Caco-2 (cell line): Measurements from ENCODE around the gene CXCL13. TPM values are rescaled to one million over a fixed set of nuclear protein-coding genes. Genes with fewer than 3 reads are reported as not detected.

Experiments
- BruUV-seq: library from RNA; stranded (reverse); fragments of 400-500 nt; replicated peaks from 2 replicates; lab custom pipeline; 2021; lab: Mats Ljungman, UMichigan
- CTCF ChIA-PET: fragments of 300-600 bp; sonication (Branson Sonifier 250); formaldehyde crosslinking; loops from one replicate; lab custom pipeline; 2022; ENCODE audit warnings: antibody characterized with exemption; lab: Charles Lee
- POLR2A ChIA-PET: fragments of 300-600 bp; sonication (Branson Sonifier 250); formaldehyde crosslinking; loops from one replicate; lab custom pipeline; 2022; ENCODE audit warnings: antibody characterized with exemption; lab: Charles Lee
- DNase-seq, 2 experiments: peaks; one replicate each; pipeline versions ENCODE4 v3.0.0 to v3.0.0-alpha.2; 2020 to 2022
- H3K27me3 ChIP-seq: replicated peaks from 2 replicates; pipeline ENCODE4 v1.6.0; 2011; ENCODE audit warnings: low read length; ENCODE audit not compliant: control insufficient read depth, insufficient read depth
- H3K36me3 ChIP-seq: 2 replicates; pipeline ENCODE4 v1.5.1; 2011; ENCODE audit warnings: low read length; ENCODE audit not compliant: control insufficient read depth, insufficient read depth
- H3K4me1 ChIP-seq: fragments of 250-450 bp; sonication (Bioruptor Pico); 2 replicates; pipeline ENCODE4 v1.5.1; 2020; ENCODE audit warnings: mild to moderate bottlenecking
- H3K4me3 ChIP-seq: 2 replicates; pipeline ENCODE4 v1.5.1; 2011; ENCODE audit warnings: low read depth, mild to moderate bottlenecking, control low read depth, low read length
- H3K9me3 ChIP-seq: fragments of 250-450 bp; sonication (Bioruptor Pico); 2 replicates; pipeline ENCODE4 v1.5.1; 2020; ENCODE audit warnings: mild to moderate bottlenecking, moderate library complexity
- H3K27ac Mint-ChIP-seq: one replicate; pipeline ENCODE4 v1.8.0; 2022; ENCODE audit warnings: mixed read lengths; ENCODE audit not compliant: unreplicated experiment
- H3K27me3 Mint-ChIP-seq: one replicate; pipeline ENCODE4 v1.8.0; 2022; ENCODE audit warnings: mixed read lengths; ENCODE audit not compliant: insufficient read depth, unreplicated experiment
- H3K36me3 Mint-ChIP-seq: one replicate; pipeline ENCODE4 v1.8.0; 2022; ENCODE audit warnings: mild to moderate bottlenecking, mixed read lengths; ENCODE audit not compliant: insufficient read depth, unreplicated experiment
- H3K4me1 Mint-ChIP-seq: one replicate; pipeline ENCODE4 v1.8.0; 2022; ENCODE audit warnings: low read depth, mixed read lengths; ENCODE audit not compliant: unreplicated experiment
- H3K4me3 Mint-ChIP-seq: one replicate; pipeline ENCODE4 v1.8.0; 2022; ENCODE audit warnings: mild to moderate bottlenecking, moderate library complexity, mixed read lengths; ENCODE audit not compliant: unreplicated experiment
- H3K9me3 Mint-ChIP-seq: one replicate; pipeline ENCODE4 v1.8.0; 2022; ENCODE audit warnings: mixed read lengths; ENCODE audit not compliant: unreplicated experiment
- CTCF ChIP-seq, 2 experiments: fragments of 200-600 bp in 1 of 2; IDR thresholded peaks; 1 replicate in 1 of 2; 2 replicates in 1 of 2; pipeline versions ENCODE4 v1.5.1 to v1.8.0; 2011 to 2022; ENCODE audit warnings: antibody characterized with exemption in 1 of 2, control low read depth in 1 of 2, inconsistent platforms in 1 of 2, low read depth in 1 of 2, low read length in 1 of 2, mild to moderate bottlenecking in 1 of 2, moderate library complexity in 1 of 2; ENCODE audit not compliant: insufficient read depth in 1 of 2, severe bottlenecking in 1 of 2, unreplicated experiment in 1 of 2
- intact Hi-C: fragments of 100-400 bp; cut with micrococcal nuclease; formaldehyde crosslinking; loops from one replicate; pipeline ENCODE4 v1.10.0; 2022; ENCODE audit not compliant: unreplicated experiment
- total RNA-seq: library from RNA; stranded (reverse); gene quantifications from 2 replicates; pipeline ENCODE4 v1.2.3, GENCODE V29; 2022

CXCL13 gene
- total RNA-seq, 1 experiment from 2014 or later = not detected

DNA sequence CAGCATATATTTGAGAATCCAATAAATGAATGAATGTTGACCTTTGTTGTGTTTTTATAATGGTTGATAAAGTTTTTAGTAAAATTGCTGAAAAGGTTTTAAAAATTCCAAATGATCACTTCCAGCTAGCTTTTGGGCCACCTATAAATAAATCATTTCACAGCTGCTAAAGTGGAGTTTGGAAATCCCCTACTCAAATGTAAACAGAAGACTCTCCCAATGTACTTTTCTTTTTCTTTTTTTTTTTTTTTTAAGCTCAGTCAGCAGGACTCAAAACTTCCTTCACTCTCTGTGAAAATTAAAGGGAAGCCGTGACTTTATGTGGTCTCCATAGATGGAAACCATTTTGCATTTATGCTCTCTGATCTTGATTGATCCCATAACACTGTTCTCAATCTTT lies 45.2 kb downstream of the CXCL13 start:
- POLR2A ChIA-PET = no interaction called here
- Mint-ChIP-seq H3K27me3 (peaks cover under 1% of the 10 kb centered on the region), H3K27ac (no peak overlapping the region), H3K36me3 (no peaks in the 10 kb centered on the region), H3K4me3 (no peak overlapping the region), H3K4me1 (no peaks in the 10 kb centered on the region), H3K9me3 (peaks cover 12% of the 10 kb centered on the region)
- DNase-seq = no peak
- Histone ChIP-seq H3K4me1 (no peaks in the 10 kb centered on the region), H3K9me3 (peaks cover 3% of the 10 kb centered on the region; the same call in 1 of the 2 replicates), H3K27me3 (no peaks in the 10 kb centered on the region), H3K4me3 (no peak overlapping the region), H3K36me3 (no peaks in the 10 kb centered on the region)
- BruUV-seq = no TSS peak
- no peak for TF ChIP-seq CTCF (IDR thresholded peaks at IDR 0.05; ENCODE audit: insufficient read depth in 1 of 2, low read depth in 1 of 2, low read length in 1 of 2, severe bottlenecking in 1 of 2, unreplicated experiment in 1 of 2)
- CTCF ChIA-PET = no interaction called here
- intact Hi-C loops = no loop called here

GRCh38 chr4:77651820-77652219 lies 46.2 kb downstream of the CXCL13 start:
- Mint-ChIP-seq H3K4me1 (no peaks in the 10 kb centered on the region), H3K27me3 (peaks cover 3% of the 10 kb centered on the region), H3K27ac (no peak overlapping the region), H3K4me3 (no peak overlapping the region), H3K36me3 (no peaks in the 10 kb centered on the region), H3K9me3 (peaks cover 7% of the 10 kb centered on the region)
- Histone ChIP-seq H3K4me3 (no peak overlapping the region), H3K27me3 (no peaks in the 10 kb centered on the region), H3K9me3 (no peaks in the 10 kb centered on the region; the same call in 1 of the 2 replicates), H3K36me3 (no peaks in the 10 kb centered on the region), H3K4me1 (no peaks in the 10 kb centered on the region)
- no peak for DNase-seq
- ChIA-PET POLR2A (no interaction called here), CTCF (no interaction called here)
- BruUV-seq = no TSS peak
- intact Hi-C loops = no loop called here
- no peak for TF ChIP-seq CTCF (IDR thresholded peaks at IDR 0.05; ENCODE audit: insufficient read depth in 1 of 2, low read depth in 1 of 2, low read length in 1 of 2, severe bottlenecking in 1 of 2, unreplicated experiment in 1 of 2)

DNA sequence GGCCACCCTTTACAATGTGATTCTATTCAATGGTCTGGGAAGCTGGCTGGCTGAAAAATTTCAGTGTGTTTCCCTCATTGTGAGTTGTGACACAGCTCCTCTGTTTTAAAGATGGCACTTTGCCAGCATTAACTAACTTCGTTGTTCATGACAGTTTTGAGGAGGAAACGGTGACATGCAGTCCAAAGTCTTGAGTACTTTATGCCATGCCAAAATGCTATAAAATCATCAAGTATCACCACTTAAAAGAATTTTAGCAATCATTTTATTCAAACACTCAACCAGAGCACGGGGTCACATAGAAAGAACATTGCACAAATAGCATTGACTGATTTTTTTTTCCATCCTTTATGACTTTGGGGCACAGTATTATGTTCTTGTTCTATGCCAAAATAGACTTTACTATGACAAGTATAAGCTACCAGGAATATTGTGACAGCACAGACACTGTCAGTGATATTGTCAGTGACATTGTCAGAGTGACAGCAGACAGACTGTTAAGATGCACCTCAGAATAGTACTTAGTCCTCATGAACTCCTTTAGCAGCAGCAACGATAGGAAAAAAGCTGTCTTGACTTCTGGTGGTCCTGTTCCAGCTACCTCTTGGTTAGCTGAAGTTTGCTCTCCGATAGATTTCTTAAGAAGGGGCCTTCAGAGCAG lies 46.7 kb downstream of the CXCL13 start:
- CTCF ChIA-PET = no interaction called here

More for the DNA sequence above, 46.7 kb downstream of the CXCL13 start:
- Mint-ChIP-seq H3K27ac (no peak overlapping the region), H3K4me3 (no peak overlapping the region), H3K36me3 (no peaks in the 10 kb centered on the region), H3K4me1 (no peaks in the 10 kb centered on the region), H3K27me3 (peaks cover 3% of the 10 kb centered on the region), H3K9me3 (peaks cover 2% of the 10 kb centered on the region)
- Histone ChIP-seq H3K4me3 (no peak overlapping the region), H3K36me3 (no peaks in the 10 kb centered on the region), H3K4me1 (no peaks in the 10 kb centered on the region), H3K9me3 (no peaks in the 10 kb centered on the region; the same call in 1 of the 2 replicates), H3K27me3 (no peaks in the 10 kb centered on the region)
- no peak for TF ChIP-seq CTCF (IDR thresholded peaks at IDR 0.05; ENCODE audit: insufficient read depth in 1 of 2, low read depth in 1 of 2, low read length in 1 of 2, severe bottlenecking in 1 of 2, unreplicated experiment in 1 of 2)
- intact Hi-C loops = no loop called here
- POLR2A ChIA-PET = no interaction called here
- BruUV-seq = no TSS peak
- DNase-seq = no peak
